PFSK-1 (cell line): ENCODE measurements around the gene CDC42.
A peak's percentile ranks its signal among the peaks of the same experiment; 100 is the strongest.

Experiments
- FOXP2 ChIP-seq: optimal IDR thresholded peaks from 2 replicates; pipeline ENCODE3; 2011; ENCODE audit warnings: borderline replicate concordance, control low read depth, inconsistent platforms; ENCODE audit not compliant: insufficient read depth; ENCODE audit errors: extremely low read length, extremely low read depth
- POLR2AphosphoS5 ChIP-seq: IDR thresholded peaks from 2 replicates; pipeline ENCODE4 v1.6.1; 2012; ENCODE audit warnings: low read depth, mild to moderate bottlenecking, control low read depth, low read length, moderate library complexity
- REST ChIP-seq, 2 experiments: IDR thresholded peaks; 2 replicates each; pipeline versions ENCODE4 v1.6.1 to v1.8.0; 2011 to 2012; ENCODE audit warnings: low read depth in 2 of 2, low read length in 2 of 2, control low read depth in 1 of 2, inconsistent platforms in 1 of 2, mild to moderate bottlenecking in 1 of 2, moderate library complexity in 1 of 2; ENCODE audit not compliant: insufficient read depth in 1 of 2
- SIN3A ChIP-seq: IDR thresholded peaks from 2 replicates; pipeline ENCODE4 v1.6.1; 2012; ENCODE audit warnings: mild to moderate bottlenecking, low read length, moderate library complexity, borderline replicate concordance; ENCODE audit not compliant: insufficient read depth
- TAF1 ChIP-seq: IDR thresholded peaks from 2 replicates; pipeline ENCODE4 v1.6.1; 2012; ENCODE audit warnings: low read length, control low read depth, borderline replicate concordance; ENCODE audit not compliant: insufficient read depth

DNA sequence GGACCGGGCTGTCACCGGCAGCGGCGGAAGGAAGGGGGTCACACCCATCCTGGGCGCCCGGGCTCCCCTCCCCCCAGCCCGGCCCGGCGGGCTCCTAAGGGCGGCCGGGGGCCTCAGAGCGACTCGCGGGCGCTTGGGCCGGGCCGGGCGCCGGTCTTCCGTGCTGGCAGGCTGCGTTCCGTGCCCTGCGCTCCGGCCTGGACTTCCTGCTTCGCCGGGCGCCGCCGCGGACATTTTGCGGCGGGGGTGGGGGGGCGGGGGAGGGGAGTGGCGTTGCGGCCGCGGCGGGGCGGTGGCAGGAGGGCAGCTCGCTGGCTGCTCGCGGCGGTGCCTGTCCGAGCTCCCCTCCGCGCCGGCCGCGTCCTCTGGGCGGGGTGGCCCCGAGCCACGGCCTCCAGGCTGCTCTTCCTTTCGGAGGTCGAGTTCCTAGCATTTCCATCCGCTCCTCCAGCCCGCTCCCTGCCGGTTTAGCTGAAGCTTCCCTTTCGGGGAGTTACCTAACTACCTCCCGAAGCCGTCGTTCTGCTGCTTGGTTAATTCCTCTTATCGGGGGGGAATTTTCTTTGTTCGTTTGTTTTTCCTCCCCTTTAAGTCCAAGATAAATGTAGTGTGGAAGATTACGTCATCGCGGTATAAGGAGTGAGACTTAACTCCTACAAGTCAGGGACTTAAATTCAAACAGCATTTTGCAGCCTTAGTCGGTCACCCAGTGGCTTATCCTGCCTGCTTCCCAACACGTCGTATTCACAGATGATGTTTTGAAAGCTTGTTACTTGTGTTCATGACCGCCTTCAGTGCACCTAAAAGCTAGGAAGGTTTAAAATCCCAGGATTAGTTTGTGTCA lies 730 bp downstream of the CDC42 start:
- TF ChIP-seq POLR2AphosphoS5 (no peak), SIN3A (0 out of 2 replicates have a peak, but pooled peaks have one; percentile 11), REST (IDR thresholded peaks at IDR 0.05; ENCODE audit: insufficient read depth in 1 of 2, low read depth in 2 of 2, low read length in 2 of 2) (no peak), FOXP2 (no peak), TAF1 (no peak)
